Suppressor macrophage treated with lipopolysaccharide for 1 hour (primary cell): ENCODE measurements around the gene SPOCK1.

Experiments
- DNase-seq, 3 donors: peaks; one replicate each; pipeline ENCODE4 v3.0.0-alpha.2; 2020 to 2022

The SPOCK1 gene

GRCh38 chr5:137491121-137491520, 8.0 kb downstream of the SPOCK1 start:
- no peak for DNase-seq

GRCh38 chr5:137490591-137490990, 8.5 kb downstream of the SPOCK1 start:
- no peak for DNase-seq

- no peak for DNase-seq
Observed at GRCh38 chr5:137488974-137489373, 10.2 kb downstream of the SPOCK1 start.

- DNase-seq: no peak
Observed at GRCh38 chr5:137488516-137488915, 10.6 kb downstream of the SPOCK1 start.

GRCh38 chr5:137487600-137487999, 11.5 kb downstream of the SPOCK1 start:
- DNase-seq: no peak

GRCh38 chr5:137486707-137487106, 12.4 kb downstream of the SPOCK1 start:
- no peak for DNase-seq

- no peak for DNase-seq
Observed at GRCh38 chr5:137481596-137481995, 17.5 kb downstream of the SPOCK1 start.

GRCh38 chr5:137478043-137478442, 21.1 kb downstream of the SPOCK1 start:
- DNase-seq: no peak

- DNase-seq: no peak
Observed at GRCh38 chr5:137470921-137471220, 28.3 kb downstream of the SPOCK1 start.

- peak; percentile 19 to 57 (median 38) for DNase-seq
Observed at GRCh38 chr5:137470111-137470920, 28.8 kb downstream of the SPOCK1 start.

GRCh38 chr5:137466889-137467288, 32.2 kb downstream of the SPOCK1 start:
- DNase-seq: no peak

GRCh38 chr5:137465930-137466329, 33.2 kb downstream of the SPOCK1 start:
- no peak for DNase-seq

- DNase-seq: no peak
Observed at GRCh38 chr5:137462816-137463520, 36.2 kb downstream of the SPOCK1 start.

- no peak for DNase-seq
Observed at GRCh38 chr5:137462265-137462590, 36.9 kb downstream of the SPOCK1 start.

- no peak for DNase-seq
Observed at GRCh38 chr5:137461391-137462264, 37.5 kb downstream of the SPOCK1 start.

- DNase-seq: no peak
Observed at GRCh38 chr5:137454671-137455070, 44.5 kb downstream of the SPOCK1 start.

GRCh38 chr5:137453483-137454080, 45.5 kb downstream of the SPOCK1 start:
- peak; percentile 46 to 62 (median 58) for DNase-seq

GRCh38 chr5:137450759-137451158, 48.4 kb downstream of the SPOCK1 start:
- no peak for DNase-seq

GRCh38 chr5:137448868-137449267, 50.3 kb downstream of the SPOCK1 start:
- DNase-seq: no peak

- DNase-seq: no peak
Observed at GRCh38 chr5:137446615-137447014, 52.5 kb downstream of the SPOCK1 start.

- no peak for DNase-seq
Observed at GRCh38 chr5:137446151-137446550, 53.0 kb downstream of the SPOCK1 start.

GRCh38 chr5:137442660-137443059, 56.5 kb downstream of the SPOCK1 start:
- DNase-seq: no peak

GRCh38 chr5:137441476-137441875, 57.6 kb downstream of the SPOCK1 start:
- no peak for DNase-seq
